GM18868 (cell line): Measurements from ENCODE around the gene TENM4.

Experiments
- ATAC-seq: cut with Tn5 transposase; IDR thresholded peaks from one replicate; pipeline ENCODE4 v1.9.1; 2021; ENCODE audit warnings: mild to moderate bottlenecking, moderate library complexity; ENCODE audit not compliant: unreplicated experiment

TENM4 gene

GRCh38 chr11:79422866-79423265 is 18.0 kb downstream of the TENM4 start:
- no peak for ATAC-seq

DNA sequence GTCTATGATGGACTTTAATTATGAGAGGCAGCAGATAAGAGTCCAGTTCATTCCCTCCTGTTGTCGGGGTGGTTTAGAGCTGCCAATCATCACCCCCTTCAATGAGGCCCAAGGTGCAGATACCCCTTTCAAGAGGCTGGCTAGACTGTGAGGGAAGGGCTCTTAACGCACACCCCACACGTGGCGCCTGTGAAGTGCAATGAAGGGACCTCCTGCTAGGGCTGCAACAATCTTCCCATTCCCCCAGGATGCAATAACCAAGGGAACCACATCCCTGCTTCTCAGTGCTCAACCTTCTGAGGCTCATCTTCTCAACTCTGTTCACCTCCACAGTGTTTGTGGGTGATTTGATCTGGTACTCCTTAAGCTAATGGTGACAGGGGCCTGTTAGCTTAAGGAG is 19.0 kb downstream of the TENM4 start:
- no peak for ATAC-seq

GRCh38 chr11:79419120-79419519 is 21.7 kb downstream of the TENM4 start:
- no peak for ATAC-seq

DNA sequence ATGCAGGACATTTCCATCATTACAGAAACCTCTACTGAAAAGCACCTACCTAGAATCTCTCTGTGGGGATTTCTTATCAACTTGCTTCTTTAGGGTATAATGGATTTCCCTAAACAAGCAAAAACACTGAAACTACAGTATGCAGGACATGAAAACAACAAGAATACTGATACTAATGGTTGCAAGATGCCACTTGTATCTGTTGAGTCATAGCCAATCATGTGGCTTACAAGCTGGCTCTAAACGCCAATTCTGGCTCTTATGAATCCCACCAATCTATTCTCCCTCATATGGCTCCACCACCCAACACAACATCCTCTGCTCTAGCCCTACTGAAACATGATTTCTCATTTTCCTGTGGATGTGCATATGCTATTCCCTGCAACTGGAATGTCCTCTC is 22.6 kb downstream of the TENM4 start:
- no peak for ATAC-seq

DNA sequence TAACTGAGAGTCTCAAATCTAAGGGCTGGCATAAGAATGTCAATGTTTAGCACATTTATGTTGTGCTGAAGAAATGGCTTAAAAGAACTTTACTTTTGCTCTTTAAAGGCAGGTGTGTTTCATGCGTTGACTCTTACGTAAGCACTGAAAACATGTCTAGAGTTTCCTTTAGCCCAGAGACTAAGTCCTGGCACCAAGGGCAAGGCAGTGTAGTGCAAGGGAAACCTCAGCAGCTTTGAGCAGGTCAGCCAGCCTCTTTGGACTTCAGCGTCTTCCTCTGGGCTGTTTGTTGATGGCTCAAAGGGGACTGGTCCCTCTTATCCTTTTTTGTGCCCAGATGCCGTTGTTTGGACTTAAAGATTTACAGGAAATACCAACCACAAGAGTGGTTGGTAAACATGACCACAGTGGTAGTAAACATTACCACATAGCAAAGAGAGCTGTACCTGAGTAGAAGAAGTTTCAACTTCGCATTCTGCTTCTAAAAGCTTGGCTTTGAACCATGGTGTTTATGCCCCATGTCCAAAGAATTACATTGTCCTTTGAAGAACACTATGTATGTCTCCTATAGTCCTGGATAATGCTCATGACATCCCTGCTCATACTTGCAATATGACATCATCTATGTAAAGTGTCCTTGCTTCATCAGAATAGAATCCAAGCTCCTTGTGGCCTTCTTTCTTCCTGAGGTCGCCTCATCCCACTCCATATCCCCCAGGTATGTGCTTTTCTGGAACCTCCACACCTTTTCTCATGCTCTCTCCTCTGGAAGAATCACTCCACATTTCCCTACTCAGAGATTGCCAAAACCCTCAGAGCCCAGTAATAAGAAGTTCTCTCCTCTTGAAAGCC is 23.5 kb downstream of the TENM4 start:
- no peak for ATAC-seq

- ATAC-seq: no peak
Observed at GRCh38 chr11:79415912-79416311, 24.9 kb downstream of the TENM4 start.

DNA sequence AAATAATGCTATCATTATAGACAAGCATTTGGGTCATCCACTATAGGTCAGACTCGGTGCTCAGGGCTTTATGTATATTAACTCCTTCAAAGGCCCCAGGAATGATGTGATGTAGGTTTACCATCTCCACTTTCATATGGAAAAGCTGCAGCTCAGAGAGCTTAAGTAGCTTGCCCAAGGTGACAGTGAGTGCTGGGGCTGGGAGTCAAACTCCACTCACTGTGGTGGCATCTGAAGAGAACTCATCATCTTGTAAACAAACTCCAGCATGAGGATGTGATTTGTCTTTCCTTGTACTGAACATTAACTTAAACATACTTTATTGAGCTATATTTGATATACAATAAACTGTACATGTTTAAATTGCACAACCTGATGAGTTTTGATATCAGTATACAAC is 25.4 kb downstream of the TENM4 start:
- ATAC-seq: no peak

DNA sequence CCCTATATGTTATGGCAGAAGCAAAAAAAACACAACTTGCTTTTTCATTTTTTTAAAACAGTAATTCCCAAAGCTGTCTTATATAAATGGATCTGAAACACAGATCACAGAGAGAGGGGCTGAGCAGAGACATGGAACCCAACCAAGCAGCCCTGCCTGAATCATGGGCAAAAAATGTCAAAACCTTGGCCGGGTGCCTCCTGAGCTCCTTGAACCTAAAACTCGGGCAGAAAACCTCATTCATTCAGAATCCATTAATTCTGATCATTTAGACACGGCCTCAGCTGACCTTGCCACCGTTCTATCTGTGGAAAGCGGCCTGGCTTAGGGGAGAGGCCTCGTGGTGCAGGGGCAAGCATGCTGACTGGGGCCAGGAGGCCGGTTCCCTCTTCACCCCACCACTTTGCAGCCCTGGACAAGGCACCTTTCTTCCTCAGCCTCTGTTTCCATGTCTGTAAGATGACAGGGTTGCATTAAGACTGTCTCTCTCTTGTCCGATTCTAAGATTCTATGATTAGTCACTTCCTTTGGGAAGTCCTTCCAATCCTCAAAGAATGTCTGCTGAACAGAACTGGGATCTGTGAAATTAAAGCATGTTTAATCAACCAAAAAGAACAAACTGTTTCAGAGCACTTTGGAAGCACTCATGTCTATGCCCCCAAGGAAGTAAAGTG is 26.0 kb downstream of the TENM4 start:
- no peak for ATAC-seq

GRCh38 chr11:79414041-79414440 is 26.8 kb downstream of the TENM4 start:
- no peak for ATAC-seq

- ATAC-seq: no peak
Observed at GRCh38 chr11:79413268-79413667, 27.6 kb downstream of the TENM4 start.

GRCh38 chr11:79412761-79413160 is 28.1 kb downstream of the TENM4 start:
- ATAC-seq: peak; percentile 80

GRCh38 chr11:79409330-79409729 is 31.5 kb downstream of the TENM4 start:
- ATAC-seq: no peak

DNA sequence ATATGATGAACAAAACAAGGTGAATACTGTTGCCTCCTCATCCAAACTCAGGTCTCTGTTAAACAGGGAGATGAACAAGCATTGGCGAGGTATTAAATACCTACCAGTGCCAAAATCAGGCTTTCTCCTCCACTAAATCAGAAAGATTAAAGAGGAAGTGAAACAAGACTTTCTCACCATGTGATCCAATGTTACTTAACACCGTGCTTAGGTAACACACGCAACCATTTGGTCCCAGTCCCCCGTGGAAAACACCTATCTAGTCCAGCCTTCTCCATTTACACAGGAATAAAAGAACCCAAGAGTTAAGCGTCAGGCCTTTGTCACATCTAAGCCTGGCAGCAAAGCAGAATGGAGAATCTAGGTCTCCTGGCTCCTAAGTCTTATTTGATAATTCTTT is 34.5 kb downstream of the TENM4 start:
- ATAC-seq: peak; percentile 97

DNA sequence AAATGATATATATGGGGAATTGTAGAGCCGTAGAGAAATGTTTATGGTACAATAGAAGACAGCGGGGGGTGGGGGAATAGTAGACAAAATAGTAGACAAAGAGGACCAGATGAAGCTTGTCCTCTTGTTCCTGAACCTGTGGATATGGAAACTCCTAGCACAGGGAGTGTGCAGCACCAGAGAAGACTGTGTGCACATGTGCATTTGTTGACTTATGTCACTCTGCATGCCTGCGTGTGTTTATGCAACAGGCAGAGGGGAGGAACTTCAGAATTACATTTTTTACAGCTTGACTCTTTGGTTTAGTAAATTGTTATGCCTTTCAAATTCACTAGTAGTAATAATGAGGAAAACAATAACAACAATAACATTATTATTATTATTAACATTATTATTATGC is 36.0 kb downstream of the TENM4 start:
- ATAC-seq: no peak

- ATAC-seq: no peak
Observed at GRCh38 chr11:79404325-79404724, 36.5 kb downstream of the TENM4 start.

DNA sequence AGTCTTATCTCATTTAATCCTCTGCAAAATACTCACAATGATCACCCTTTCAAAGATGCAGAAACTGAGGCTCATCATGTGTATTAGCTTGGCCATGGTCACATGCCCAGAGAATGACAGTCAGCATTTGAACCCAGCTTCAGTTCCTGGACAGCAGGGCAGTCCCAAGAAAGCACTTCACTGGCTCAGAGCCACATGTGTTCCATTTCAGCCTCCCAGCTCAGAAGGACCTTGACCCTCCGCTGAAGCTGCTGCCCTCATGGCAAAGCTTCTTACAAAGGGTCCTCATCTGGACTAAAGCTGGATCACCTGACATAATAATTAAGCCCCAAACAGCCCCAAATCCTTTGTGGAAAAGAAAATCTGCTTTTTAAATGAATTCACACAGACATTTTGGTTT is 37.0 kb downstream of the TENM4 start:
- no peak for ATAC-seq

DNA sequence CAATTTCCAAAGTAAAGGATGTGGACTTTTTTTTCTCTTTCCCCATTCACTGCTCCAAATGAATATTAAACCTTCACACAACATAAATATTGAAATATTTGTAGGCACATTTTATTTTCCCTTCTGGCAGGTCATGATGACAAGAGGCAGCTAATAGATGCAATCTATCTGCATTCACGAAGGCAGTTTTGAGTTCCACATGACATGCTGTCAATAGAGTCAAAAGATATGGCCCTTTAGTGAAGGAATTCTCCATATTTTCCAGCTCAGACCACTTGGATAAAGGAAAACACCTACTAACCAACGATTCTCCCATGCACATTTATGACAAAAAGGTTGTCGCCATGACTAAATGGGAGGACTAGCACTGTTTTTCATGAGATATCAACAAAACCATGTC is 37.9 kb downstream of the TENM4 start:
- no peak for ATAC-seq

DNA sequence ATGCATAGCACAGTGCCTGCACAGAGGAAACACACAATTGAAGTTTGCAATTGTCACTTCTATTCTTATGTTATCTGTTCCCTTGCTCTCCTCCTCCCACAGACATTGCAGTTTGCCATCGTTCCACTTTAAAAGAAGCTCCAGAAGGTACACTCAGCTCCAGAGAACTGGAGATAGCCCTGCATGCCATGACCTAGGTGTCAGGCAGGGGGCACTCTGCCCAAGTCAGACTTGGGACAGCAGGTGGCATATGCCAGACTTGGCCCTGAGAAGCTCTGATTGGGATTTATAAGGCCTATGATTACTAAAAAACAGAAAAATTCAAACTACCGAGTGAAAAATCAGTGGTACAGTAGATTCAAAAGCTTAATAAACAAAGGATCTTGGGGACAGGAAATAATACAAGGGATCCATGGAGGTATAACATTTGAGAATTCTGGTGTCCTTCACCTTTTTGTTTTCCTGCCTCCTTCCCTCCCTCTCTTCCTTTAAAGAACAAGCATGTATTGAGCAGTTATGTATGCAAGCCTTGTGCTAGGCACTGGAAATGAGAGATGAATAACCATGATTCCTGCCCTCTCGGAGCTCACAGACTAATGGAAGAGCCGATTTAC is 40.0 kb downstream of the TENM4 start:
- ATAC-seq: peak; percentile 86

GRCh38 chr11:79400206-79400605 is 40.6 kb downstream of the TENM4 start:
- no peak for ATAC-seq

- no peak for ATAC-seq
Observed at GRCh38 chr11:79397252-79397651, 43.6 kb downstream of the TENM4 start.

GRCh38 chr11:79396674-79397073 is 44.2 kb downstream of the TENM4 start:
- ATAC-seq: peak; percentile 61

DNA sequence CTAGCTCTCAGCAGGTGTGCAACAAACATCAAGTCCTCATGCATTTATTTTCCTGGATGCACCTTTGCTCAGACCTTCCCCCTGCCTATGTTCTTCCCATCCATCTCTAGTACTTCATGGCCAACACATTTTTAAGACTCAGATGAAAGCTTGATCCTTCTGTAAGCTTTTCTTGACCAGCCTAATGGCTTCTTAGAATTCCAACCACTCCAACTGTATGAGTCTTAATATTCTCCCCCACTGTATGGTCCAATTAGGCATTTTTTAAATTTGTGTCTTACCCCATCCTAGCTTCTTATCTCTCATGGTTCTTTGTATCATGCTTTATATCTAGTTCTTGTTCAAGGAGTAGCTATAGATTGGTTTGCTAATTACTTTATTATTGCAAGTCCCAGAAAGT is 44.8 kb downstream of the TENM4 start:
- no peak for ATAC-seq
